Neural cell (in vitro differentiated cells): ENCODE measurements around the gene PLD4.
"Not testable (repeated sequence)": the region's sequence is repeated elsewhere in the genome, so short reads cannot be mapped to it uniquely, and the experiment has no call there.

Experiments used
- MXI1 ChIP-seq: fragments of 450-650 bp; conservative IDR thresholded peaks from 2 replicates; pipeline ENCODE4 v1.6.1; 2014; ENCODE audit warnings: antibody characterized with exemption, mild to moderate bottlenecking; ENCODE audit not compliant: poor library complexity, severe bottlenecking
- POLR2AphosphoS5 ChIP-seq: IDR thresholded peaks from 2 replicates; pipeline ENCODE4 v1.6.1; 2012
- TF ChIP-seq, protein P1 (sequence below): fragments of 450-650 bp; IDR thresholded peaks from 2 replicates; pipeline ENCODE4 v1.5.1; 2014; ENCODE audit warnings: antibody characterized with exemption, mild to moderate bottlenecking, moderate library complexity; ENCODE audit not compliant: poor library complexity, severe bottlenecking
- TF ChIP-seq, protein P2 (sequence below): IDR thresholded peaks from 2 replicates; pipeline ENCODE4 v1.6.1; 2012; ENCODE audit warnings: borderline replicate concordance

DNA sequence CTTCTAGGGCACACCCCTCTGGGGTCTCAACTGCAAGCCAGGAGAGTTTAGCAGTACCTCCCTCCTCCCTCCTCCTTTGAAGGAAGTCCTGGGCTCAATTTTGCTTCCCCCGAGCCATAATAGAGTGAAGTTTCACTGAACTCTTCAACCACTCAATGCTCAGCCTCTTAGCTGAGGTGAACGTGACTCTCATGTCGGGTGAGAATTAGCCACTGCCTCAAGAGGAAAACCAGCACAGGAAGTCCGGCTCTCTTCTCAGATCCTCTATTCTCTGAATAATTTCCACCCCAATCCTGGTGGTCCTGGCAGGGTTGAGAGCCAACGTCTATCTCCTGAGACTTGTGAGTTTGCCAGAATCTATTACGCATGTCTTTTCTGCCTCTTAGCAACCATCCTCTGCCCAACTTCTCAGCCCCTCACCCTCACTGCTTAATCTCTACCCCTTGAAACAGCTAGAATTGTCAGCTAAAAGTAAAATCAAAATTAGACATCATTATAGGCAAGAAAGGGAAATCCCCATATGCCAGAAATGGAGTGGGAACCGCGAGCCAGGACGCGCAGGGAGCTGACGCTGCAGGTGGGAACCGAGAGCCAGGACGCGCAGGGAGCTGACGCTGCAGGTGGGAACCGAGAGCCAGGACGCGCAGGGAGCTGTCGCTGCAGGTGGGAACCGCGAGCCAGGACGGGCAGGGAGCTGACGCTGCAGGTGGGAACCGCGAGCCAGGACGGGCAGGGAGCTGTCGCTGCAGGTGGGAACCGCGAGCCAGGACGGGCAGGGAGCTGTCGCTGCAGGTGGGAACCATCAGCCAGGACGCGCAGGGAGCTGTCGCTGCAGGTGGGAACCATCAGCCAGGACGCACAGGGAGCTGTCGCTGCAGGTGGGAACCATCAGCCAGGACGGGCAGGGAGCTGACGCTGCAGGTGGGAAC is 19.8 kb upstream of the PLD4 start:
- TF ChIP-seq MXI1, POLR2AphosphoS5: not testable (repeated sequence)
- TF ChIP-seq, protein P1, sequence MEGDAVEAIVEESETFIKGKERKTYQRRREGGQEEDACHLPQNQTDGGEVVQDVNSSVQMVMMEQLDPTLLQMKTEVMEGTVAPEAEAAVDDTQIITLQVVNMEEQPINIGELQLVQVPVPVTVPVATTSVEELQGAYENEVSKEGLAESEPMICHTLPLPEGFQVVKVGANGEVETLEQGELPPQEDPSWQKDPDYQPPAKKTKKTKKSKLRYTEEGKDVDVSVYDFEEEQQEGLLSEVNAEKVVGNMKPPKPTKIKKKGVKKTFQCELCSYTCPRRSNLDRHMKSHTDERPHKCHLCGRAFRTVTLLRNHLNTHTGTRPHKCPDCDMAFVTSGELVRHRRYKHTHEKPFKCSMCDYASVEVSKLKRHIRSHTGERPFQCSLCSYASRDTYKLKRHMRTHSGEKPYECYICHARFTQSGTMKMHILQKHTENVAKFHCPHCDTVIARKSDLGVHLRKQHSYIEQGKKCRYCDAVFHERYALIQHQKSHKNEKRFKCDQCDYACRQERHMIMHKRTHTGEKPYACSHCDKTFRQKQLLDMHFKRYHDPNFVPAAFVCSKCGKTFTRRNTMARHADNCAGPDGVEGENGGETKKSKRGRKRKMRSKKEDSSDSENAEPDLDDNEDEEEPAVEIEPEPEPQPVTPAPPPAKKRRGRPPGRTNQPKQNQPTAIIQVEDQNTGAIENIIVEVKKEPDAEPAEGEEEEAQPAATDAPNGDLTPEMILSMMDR = not testable (repeated sequence)
- TF ChIP-seq, protein P2, sequence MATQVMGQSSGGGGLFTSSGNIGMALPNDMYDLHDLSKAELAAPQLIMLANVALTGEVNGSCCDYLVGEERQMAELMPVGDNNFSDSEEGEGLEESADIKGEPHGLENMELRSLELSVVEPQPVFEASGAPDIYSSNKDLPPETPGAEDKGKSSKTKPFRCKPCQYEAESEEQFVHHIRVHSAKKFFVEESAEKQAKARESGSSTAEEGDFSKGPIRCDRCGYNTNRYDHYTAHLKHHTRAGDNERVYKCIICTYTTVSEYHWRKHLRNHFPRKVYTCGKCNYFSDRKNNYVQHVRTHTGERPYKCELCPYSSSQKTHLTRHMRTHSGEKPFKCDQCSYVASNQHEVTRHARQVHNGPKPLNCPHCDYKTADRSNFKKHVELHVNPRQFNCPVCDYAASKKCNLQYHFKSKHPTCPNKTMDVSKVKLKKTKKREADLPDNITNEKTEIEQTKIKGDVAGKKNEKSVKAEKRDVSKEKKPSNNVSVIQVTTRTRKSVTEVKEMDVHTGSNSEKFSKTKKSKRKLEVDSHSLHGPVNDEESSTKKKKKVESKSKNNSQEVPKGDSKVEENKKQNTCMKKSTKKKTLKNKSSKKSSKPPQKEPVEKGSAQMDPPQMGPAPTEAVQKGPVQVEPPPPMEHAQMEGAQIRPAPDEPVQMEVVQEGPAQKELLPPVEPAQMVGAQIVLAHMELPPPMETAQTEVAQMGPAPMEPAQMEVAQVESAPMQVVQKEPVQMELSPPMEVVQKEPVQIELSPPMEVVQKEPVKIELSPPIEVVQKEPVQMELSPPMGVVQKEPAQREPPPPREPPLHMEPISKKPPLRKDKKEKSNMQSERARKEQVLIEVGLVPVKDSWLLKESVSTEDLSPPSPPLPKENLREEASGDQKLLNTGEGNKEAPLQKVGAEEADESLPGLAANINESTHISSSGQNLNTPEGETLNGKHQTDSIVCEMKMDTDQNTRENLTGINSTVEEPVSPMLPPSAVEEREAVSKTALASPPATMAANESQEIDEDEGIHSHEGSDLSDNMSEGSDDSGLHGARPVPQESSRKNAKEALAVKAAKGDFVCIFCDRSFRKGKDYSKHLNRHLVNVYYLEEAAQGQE = not testable (repeated sequence)
